Mucosa of rectum (tissue), 2 donors: ENCODE results near the gene UBALD2.

Experiments
- H3K27ac ChIP-seq, 2 donors: one replicate each; pipeline ENCODE4 v1.7.0; 2013; ENCODE audit warnings: inconsistent platforms in 2 of 2, low read depth in 2 of 2, low read length in 2 of 2
- H3K27me3 ChIP-seq, 2 donors: one replicate each; pipeline ENCODE4 v1.7.0; 2013; ENCODE audit warnings: low read length in 2 of 2; ENCODE audit not compliant: control insufficient read depth in 2 of 2, insufficient read depth in 2 of 2
- H3K36me3 ChIP-seq, 2 donors: one replicate each; pipeline ENCODE4 v1.7.0; 2013; ENCODE audit warnings: low read length in 2 of 2; ENCODE audit not compliant: control insufficient read depth in 2 of 2, insufficient read depth in 2 of 2
- H3K4me1 ChIP-seq, 2 donors: one replicate each; pipeline ENCODE4 v1.7.0; 2013; ENCODE audit warnings: low read length in 2 of 2, mild to moderate bottlenecking in 1 of 2; ENCODE audit not compliant: control insufficient read depth in 2 of 2, insufficient read depth in 2 of 2
- H3K4me3 ChIP-seq, 2 donors: one replicate each; pipeline ENCODE4 v1.7.0; 2013; ENCODE audit warnings: low read length in 2 of 2
- H3K9ac ChIP-seq, 2 donors: one replicate each; pipeline ENCODE4 v1.7.0; 2013; ENCODE audit warnings: low read length in 2 of 2, low read depth in 1 of 2, mild to moderate bottlenecking in 1 of 2
- H3K9me3 ChIP-seq, 2 donors: one replicate each; pipeline ENCODE4 v1.7.0; 2013; ENCODE audit warnings: low read length in 2 of 2; ENCODE audit not compliant: control insufficient read depth in 2 of 2
- donor health status: healthy.
- donor health status: Normal muscosa, but diverticular disease.

The UBALD2 gene

DNA sequence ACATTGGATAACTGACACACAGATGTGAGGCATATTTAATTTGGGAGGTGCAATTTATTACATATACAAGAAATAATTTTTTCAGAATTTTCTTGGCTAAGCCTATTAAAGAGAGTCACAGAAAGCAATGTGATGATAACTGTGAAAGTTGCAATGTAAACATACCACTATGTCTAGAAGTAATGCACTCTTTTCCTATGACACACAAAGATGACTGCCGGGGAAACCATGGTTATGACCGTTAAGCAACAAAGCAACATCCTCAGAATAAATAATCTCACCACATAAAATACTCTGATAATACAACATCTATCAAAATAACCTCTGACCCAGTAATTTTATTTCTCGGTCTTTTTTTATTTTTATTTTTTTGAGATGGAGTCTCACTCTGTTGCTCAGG is 53.4 kb downstream of the UBALD2 start:
- peaks cover 10 to 20% of the 10 kb centered on the region in 2 donors for H3K36me3 ChIP-seq
- no peak overlapping the region for H3K9ac ChIP-seq
- no peaks in the 10 kb centered on the region for H3K27me3 ChIP-seq
- H3K4me1 ChIP-seq, result no peaks in the 10 kb centered on the region
- no peak overlapping the region for H3K4me3 ChIP-seq
- H3K27ac ChIP-seq, result no peak overlapping the region
- H3K9me3 ChIP-seq, result no peaks in the 10 kb centered on the region
